IMR-90 (cell line): ENCODE data around the gene CHRNG. TPM values are rescaled to one million over a fixed set of nuclear protein-coding genes. Genes with fewer than 3 reads are reported as not detected.

ENCODE experiments used
- ATAC-seq: fragments of 200-7000 bp; cut with Tn5 transposase; 2 replicates; pipeline ENCODE4 v1.9.1; 2020; ENCODE audit warnings: low read depth, mild to moderate bottlenecking, moderate library complexity
- BruUV-seq: library from RNA; stranded (reverse); fragments of 400-500 nt; replicated peaks from 2 replicates; lab custom pipeline; 2021; lab: Mats Ljungman, UMichigan
- CTCF ChIA-PET: fragments of 300-600 bp; formaldehyde crosslinking; extraction: SDS; loops from one replicate; lab custom pipeline; 2021; ENCODE audit warnings: antibody characterized with exemption; lab: Yijun Ruan, JAX
- POLR2A ChIA-PET: fragments of 300-600 bp; sonication (Branson Sonifier 250); formaldehyde crosslinking; loops from one replicate; lab custom pipeline; 2022; ENCODE audit warnings: antibody characterized with exemption; ENCODE audit not compliant: unreplicated experiment; lab: Charles Lee
- DNase-seq: peaks from one replicate; pipeline ENCODE4 v3.0.0; 2013
- H2AFZ ChIP-seq: replicated peaks from 2 replicates; pipeline ENCODE3; 2013; ENCODE audit warnings: low read length, mild to moderate bottlenecking; ENCODE audit not compliant: poor library complexity
- H2AK5ac ChIP-seq: 2 replicates; pipeline ENCODE4 v1.6.1; 2013; ENCODE audit warnings: low read depth, low read length, inconsistent platforms
- H2AK9ac ChIP-seq: replicated peaks from 2 replicates; pipeline ENCODE3; 2013; ENCODE audit warnings: mild to moderate bottlenecking, low read depth, low read length, moderate library complexity; ENCODE audit not compliant: poor library complexity
- H2BK120ac ChIP-seq: 2 replicates; pipeline ENCODE4 v1.6.1; 2013; ENCODE audit warnings: low read depth, low read length, inconsistent platforms
- H2BK15ac ChIP-seq: 3 replicates; pipeline ENCODE4 v1.6.1; 2013; ENCODE audit warnings: low read depth, low read length, inconsistent platforms
- H2BK20ac ChIP-seq: 2 replicates; pipeline ENCODE4 v1.6.1; 2013; ENCODE audit warnings: low read depth, mild to moderate bottlenecking, inconsistent platforms, low read length, moderate library complexity
- H2BK5ac ChIP-seq: 2 replicates; pipeline ENCODE4 v1.6.1; 2013; ENCODE audit warnings: mild to moderate bottlenecking, low read depth, low read length, inconsistent platforms; ENCODE audit not compliant: poor library complexity, severe bottlenecking
- H3K14ac ChIP-seq: replicated peaks from 2 replicates; pipeline ENCODE4 v1.6.1; 2013; ENCODE audit warnings: low read depth, low read length, inconsistent platforms
- H3K18ac ChIP-seq: 2 replicates; pipeline ENCODE4 v1.6.1; 2013; ENCODE audit warnings: low read depth, low read length, control low read depth
- H3K23ac ChIP-seq: 2 replicates; pipeline ENCODE4 v1.6.1; 2013; ENCODE audit warnings: low read depth, low read length, inconsistent platforms
- H3K27ac ChIP-seq: 2 replicates; pipeline ENCODE4 v1.5.1; 2013; ENCODE audit warnings: mild to moderate bottlenecking, control low read depth, low read length; ENCODE audit not compliant: insufficient read depth
- H3K27me3 ChIP-seq: 2 replicates; pipeline ENCODE4 v1.6.1; 2013; ENCODE audit warnings: low read length; ENCODE audit not compliant: control insufficient read depth, insufficient read depth
- H3K36me3 ChIP-seq: 2 replicates; pipeline ENCODE4 v1.6.1; 2013; ENCODE audit warnings: low read length, mixed read lengths; ENCODE audit not compliant: control insufficient read depth, insufficient read depth
- H3K4ac ChIP-seq: 2 replicates; pipeline ENCODE4 v1.6.1; 2013; ENCODE audit warnings: low read depth, low read length, inconsistent platforms
- H3K4me1 ChIP-seq: 2 replicates; pipeline ENCODE4 v1.6.1; 2013; ENCODE audit warnings: low read length, mixed read lengths; ENCODE audit not compliant: control insufficient read depth, insufficient read depth
- H3K4me2 ChIP-seq: 2 replicates; pipeline ENCODE4 v1.6.1; 2013; ENCODE audit warnings: low read depth, mild to moderate bottlenecking, control low read depth, low read length, moderate library complexity
- H3K4me3 ChIP-seq: 2 replicates; pipeline ENCODE4 v1.5.1; 2013; ENCODE audit warnings: low read depth, mild to moderate bottlenecking, control low read depth, low read length, moderate library complexity; ENCODE audit not compliant: insufficient read depth
- H3K56ac ChIP-seq: 2 replicates; pipeline ENCODE4 v1.6.1; 2013; ENCODE audit warnings: low read length, inconsistent platforms; ENCODE audit not compliant: insufficient read depth; ENCODE audit errors: extremely low read depth
- H3K79me1 ChIP-seq, 2 experiments: 2 replicates each; pipeline ENCODE4 v1.6.1; 2013; ENCODE audit warnings: low read length in 2 of 2, inconsistent platforms in 1 of 2, low read depth in 1 of 2
- H3K9ac ChIP-seq: 2 replicates; pipeline ENCODE4 v1.6.1; 2013; ENCODE audit warnings: low read depth, low read length, control low read depth
- H3K9me1 ChIP-seq: 2 replicates; pipeline ENCODE4 v1.6.1; 2013; ENCODE audit warnings: low read length, inconsistent platforms; ENCODE audit not compliant: insufficient read depth
- H3K9me3 ChIP-seq: 2 replicates; pipeline ENCODE4 v1.6.1; 2013; ENCODE audit warnings: low read length; ENCODE audit not compliant: control insufficient read depth, insufficient read depth
- H4K20me1 ChIP-seq: 2 replicates; pipeline ENCODE4 v1.6.1; 2013; ENCODE audit warnings: low read length, inconsistent platforms; ENCODE audit not compliant: insufficient read depth
- H4K5ac ChIP-seq: 2 replicates; pipeline ENCODE4 v1.6.1; 2013; ENCODE audit warnings: mild to moderate bottlenecking, low read depth, low read length, control low read depth
- H4K8ac ChIP-seq, 2 experiments: 2 replicates each; pipeline ENCODE4 v1.6.1; 2013; ENCODE audit warnings: low read depth in 2 of 2, low read length in 2 of 2, control low read depth in 1 of 2, inconsistent platforms in 1 of 2
- H4K91ac ChIP-seq: 2 replicates; pipeline ENCODE4 v1.6.1; 2013; ENCODE audit warnings: low read depth, low read length, inconsistent platforms; ENCODE audit not compliant: insufficient read depth
- BHLHE40 ChIP-seq: fragments of 150-350 bp; IDR thresholded peaks from 2 replicates; pipeline ENCODE4 v1.6.1; 2016; ENCODE audit warnings: mild to moderate bottlenecking, low read depth, low read length
- CEBPB ChIP-seq: IDR thresholded peaks from 2 replicates; pipeline ENCODE4 v1.6.1; 2012; ENCODE audit warnings: low read depth, low read length, improper control_type of control experiment
- CHD1 ChIP-seq: IDR thresholded peaks from 2 replicates; pipeline ENCODE4 v1.6.1; 2012; ENCODE audit warnings: low read depth, low read length, improper control_type of control experiment
- FOS ChIP-seq: fragments of 150-350 bp; IDR thresholded peaks from 2 replicates; pipeline ENCODE4 v1.6.1; 2016; ENCODE audit warnings: low read depth, low read length
- MAFK ChIP-seq: IDR thresholded peaks from 2 replicates; pipeline ENCODE4 v1.6.1; 2012; ENCODE audit warnings: low read depth, low read length, improper control_type of control experiment
- MAZ ChIP-seq: IDR thresholded peaks from 2 replicates; pipeline ENCODE4 v1.6.1; 2012; ENCODE audit warnings: low read depth, mild to moderate bottlenecking, low read length, improper control_type of control experiment, moderate library complexity, borderline replicate concordance
- MXI1 ChIP-seq: IDR thresholded peaks from 2 replicates; pipeline ENCODE4 v1.6.1; 2012; ENCODE audit warnings: low read depth, mild to moderate bottlenecking, low read length, moderate library complexity, borderline replicate concordance
- NFE2L2 ChIP-seq: fragments of 150-350 bp; IDR thresholded peaks from 2 replicates; pipeline ENCODE4 v1.6.1; 2016; ENCODE audit warnings: low read depth, mild to moderate bottlenecking, low read length
- POLR2A ChIP-seq: IDR thresholded peaks from 2 replicates; pipeline ENCODE4 v1.6.1; 2012; ENCODE audit warnings: mild to moderate bottlenecking, low read depth, low read length
- RAD21 ChIP-seq: IDR thresholded peaks from 2 replicates; pipeline ENCODE4 v1.6.1; 2012; ENCODE audit warnings: low read length, improper control_type of control experiment
- RCOR1 ChIP-seq: IDR thresholded peaks from 2 replicates; pipeline ENCODE4 v1.6.1; 2012; ENCODE audit warnings: mild to moderate bottlenecking, low read length, improper control_type of control experiment; ENCODE audit not compliant: insufficient replicate concordance
- RFX5 ChIP-seq: IDR thresholded peaks from 2 replicates; pipeline ENCODE4 v1.8.0; 2012; ENCODE audit warnings: low read depth, mild to moderate bottlenecking, low read length, moderate library complexity
- SMC3 ChIP-seq: fragments of 150-350 bp; IDR thresholded peaks from 2 replicates; pipeline ENCODE4 v1.6.1; 2016; ENCODE audit warnings: low read depth, mild to moderate bottlenecking, antibody characterized with exemption, low read length, moderate library complexity
- WGBS, 2 experiments: methylation state at CpG; one replicate each; pipeline versions ENCODE4 v1.1.5 to v1.1.7; 2013; ENCODE audit warnings: missing lambda C conversion rate in 2 of 2; ENCODE audit not compliant: insufficient read length in 1 of 2; ENCODE audit errors: extremely low coverage in 2 of 2; 5-methylcytosine and 5-hydroxymethylcytosine counted together
- dilution Hi-C: fragments of 300-500 bp; cut with HindIII; formaldehyde crosslinking; loops from one replicate; pipeline ENCODE4 v1.14.3; 2018; ENCODE audit warnings: low sequenced_read_pairs; ENCODE audit not compliant: unreplicated experiment
- in situ Hi-C: fragments of 300-500 bp; cut with MboI; formaldehyde crosslinking; loops from 3 replicates; pipeline ENCODE4 v1.14.3; 2019; ENCODE audit warnings: low sequenced_read_pairs, inconsistent platforms, mixed read lengths
- intact Hi-C: fragments of 100-400 bp; cut with micrococcal nuclease; formaldehyde crosslinking; loops from 2 replicates; pipeline ENCODE4 v1.10.0; 2022
- polyA plus RNA-seq, 3 experiments: library from polyadenylated mRNA; depleted of rRNA; stranded (reverse); fragments of >200 nt; gene quantifications; 2 replicates each; pipeline ENCODE4 v1.2.3, GENCODE V29; 2012; ENCODE audit warnings: low replicate concordance in 1 of 3
- total RNA-seq: library from RNA; depleted of rRNA; stranded (reverse); fragments of >200 nt; gene quantifications from 2 replicates; pipeline ENCODE4 v1.2.3, GENCODE V29; 2012
- TF ChIP-seq, protein P1 (sequence below): fragments of 150-350 bp; IDR thresholded peaks from 2 replicates; pipeline ENCODE4 v1.6.1; 2016; ENCODE audit warnings: low read depth, mild to moderate bottlenecking, low read length, moderate library complexity, borderline replicate concordance
- TF ChIP-seq, protein P2 (sequence below): fragments of 150-350 bp; IDR thresholded peaks from 2 replicates; pipeline ENCODE4 v1.6.1; 2017; ENCODE audit warnings: mild to moderate bottlenecking, antibody characterized with exemption, low read length, low read depth
- TF ChIP-seq, protein P3 (sequence below): conservative IDR thresholded peaks from 2 replicates; pipeline ENCODE4 v1.5.1; 2012; ENCODE audit warnings: mild to moderate bottlenecking, low read depth, low read length, improper control_type of control experiment

Gene CHRNG
- total and polyA plus RNA-seq, 2 of the 4 experiments (the other 2 are of a cell fraction): not detected

DNA sequence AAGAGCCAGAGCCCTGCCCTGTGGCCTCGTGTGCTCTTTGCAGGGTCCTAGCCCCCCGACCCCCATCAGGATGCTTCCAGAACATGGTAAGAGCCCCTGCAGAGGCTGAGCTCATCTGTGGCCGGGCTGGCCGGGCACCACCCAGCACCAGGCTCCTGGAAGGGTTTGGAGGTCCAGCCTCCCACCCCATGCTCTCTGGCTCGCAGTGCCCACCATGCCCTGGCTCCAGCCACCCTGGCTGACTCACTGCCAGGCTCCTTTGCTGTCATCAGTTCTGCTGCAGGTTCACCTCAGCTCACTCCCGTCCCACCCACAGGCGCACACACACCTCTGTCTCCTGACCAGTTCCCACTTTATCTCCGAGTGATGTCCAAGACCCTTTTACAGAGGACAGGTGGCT is 48.5 kb downstream of the CHRNG start:
- H2BK20ac ChIP-seq: no peak overlapping the region
- no peak overlapping the region for H2AK9ac ChIP-seq
- no peak overlapping the region for H3K14ac ChIP-seq
- no peaks in the 10 kb centered on the region for H3K9me3 ChIP-seq
- no peak overlapping the region for H3K56ac ChIP-seq
- H3K4me1 ChIP-seq: peaks cover 3% of the 10 kb centered on the region
- no peak overlapping the region for H3K4ac ChIP-seq
- no peak overlapping the region for H3K4me2 ChIP-seq
- H3K9ac ChIP-seq: no peak overlapping the region
- ChIA-PET CTCF (no interaction called here), POLR2A (no interaction called here)
- DNase-seq (no peak), ATAC-seq (no peak)
- no peak overlapping the region for H2BK120ac ChIP-seq
- no peak overlapping the region for H3K4me3 ChIP-seq
- H4K5ac ChIP-seq: no peak overlapping the region
- no peaks in the 10 kb centered on the region for H3K27me3 ChIP-seq
- H3K79me1 ChIP-seq: no peaks in the 10 kb centered on the region
- in situ Hi-C loops (no loop called here), dilution Hi-C loops (no loop called here), intact Hi-C loops (no loop called here)
- no peaks in the 10 kb centered on the region for H3K36me3 ChIP-seq
- no peak overlapping the region for H2AK5ac ChIP-seq
- TF ChIP-seq POLR2A (no peak), MAFK (no peak), RCOR1 (no peak), CEBPB (no peak), NFE2L2 (no peak), FOS (no peak), SMC3 (no peak), MXI1 (no peak), RAD21 (no peak), MAZ (no peak), CHD1 (no peak), RFX5 (no peak), BHLHE40 (no peak)
- TF ChIP-seq, protein P1, sequence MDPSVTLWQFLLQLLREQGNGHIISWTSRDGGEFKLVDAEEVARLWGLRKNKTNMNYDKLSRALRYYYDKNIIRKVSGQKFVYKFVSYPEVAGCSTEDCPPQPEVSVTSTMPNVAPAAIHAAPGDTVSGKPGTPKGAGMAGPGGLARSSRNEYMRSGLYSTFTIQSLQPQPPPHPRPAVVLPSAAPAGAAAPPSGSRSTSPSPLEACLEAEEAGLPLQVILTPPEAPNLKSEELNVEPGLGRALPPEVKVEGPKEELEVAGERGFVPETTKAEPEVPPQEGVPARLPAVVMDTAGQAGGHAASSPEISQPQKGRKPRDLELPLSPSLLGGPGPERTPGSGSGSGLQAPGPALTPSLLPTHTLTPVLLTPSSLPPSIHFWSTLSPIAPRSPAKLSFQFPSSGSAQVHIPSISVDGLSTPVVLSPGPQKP: no peak
- TF ChIP-seq, protein P2, sequence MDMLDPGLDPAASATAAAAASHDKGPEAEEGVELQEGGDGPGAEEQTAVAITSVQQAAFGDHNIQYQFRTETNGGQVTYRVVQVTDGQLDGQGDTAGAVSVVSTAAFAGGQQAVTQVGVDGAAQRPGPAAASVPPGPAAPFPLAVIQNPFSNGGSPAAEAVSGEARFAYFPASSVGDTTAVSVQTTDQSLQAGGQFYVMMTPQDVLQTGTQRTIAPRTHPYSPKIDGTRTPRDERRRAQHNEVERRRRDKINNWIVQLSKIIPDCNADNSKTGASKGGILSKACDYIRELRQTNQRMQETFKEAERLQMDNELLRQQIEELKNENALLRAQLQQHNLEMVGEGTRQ: no peak
- TF ChIP-seq, protein P3, sequence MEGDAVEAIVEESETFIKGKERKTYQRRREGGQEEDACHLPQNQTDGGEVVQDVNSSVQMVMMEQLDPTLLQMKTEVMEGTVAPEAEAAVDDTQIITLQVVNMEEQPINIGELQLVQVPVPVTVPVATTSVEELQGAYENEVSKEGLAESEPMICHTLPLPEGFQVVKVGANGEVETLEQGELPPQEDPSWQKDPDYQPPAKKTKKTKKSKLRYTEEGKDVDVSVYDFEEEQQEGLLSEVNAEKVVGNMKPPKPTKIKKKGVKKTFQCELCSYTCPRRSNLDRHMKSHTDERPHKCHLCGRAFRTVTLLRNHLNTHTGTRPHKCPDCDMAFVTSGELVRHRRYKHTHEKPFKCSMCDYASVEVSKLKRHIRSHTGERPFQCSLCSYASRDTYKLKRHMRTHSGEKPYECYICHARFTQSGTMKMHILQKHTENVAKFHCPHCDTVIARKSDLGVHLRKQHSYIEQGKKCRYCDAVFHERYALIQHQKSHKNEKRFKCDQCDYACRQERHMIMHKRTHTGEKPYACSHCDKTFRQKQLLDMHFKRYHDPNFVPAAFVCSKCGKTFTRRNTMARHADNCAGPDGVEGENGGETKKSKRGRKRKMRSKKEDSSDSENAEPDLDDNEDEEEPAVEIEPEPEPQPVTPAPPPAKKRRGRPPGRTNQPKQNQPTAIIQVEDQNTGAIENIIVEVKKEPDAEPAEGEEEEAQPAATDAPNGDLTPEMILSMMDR: no peak
- no peak overlapping the region for H3K27ac ChIP-seq
- BruUV-seq: no TSS peak
- no peak overlapping the region for H3K18ac ChIP-seq
- H2BK5ac ChIP-seq: no peak overlapping the region
- H3K9me1 ChIP-seq: peaks cover 6% of the 10 kb centered on the region; the same call in 1 of the 2 replicates
- H4K20me1 ChIP-seq: no peaks in the 10 kb centered on the region
- no peak overlapping the region for H4K91ac ChIP-seq
- no peak overlapping the region for H2BK15ac ChIP-seq
- no peak overlapping the region for H2AFZ ChIP-seq
- WGBS, 2 experiments: 82% methylated on average over 6 of the region's 8 CpGs; no CpG with 5 or more reads in 1 of the 2 experiments
- no peak overlapping the region for H3K23ac ChIP-seq
- no peak overlapping the region for H4K8ac ChIP-seq
